AG20443 (cell line): ENCODE measurements around the gene CD52.
A peak's percentile ranks its signal among the peaks of the same experiment; 100 is the strongest.
"Not testable (repeated sequence)": the region's sequence is repeated elsewhere in the genome, so short reads cannot be mapped to it uniquely, and the experiment has no call there.

Experiments used
- DNase-seq: peaks from one replicate; pipeline ENCODE4 v3.0.0; 2012; ENCODE audit warnings: low spot score, mixed read lengths

The CD52 gene

DNA sequence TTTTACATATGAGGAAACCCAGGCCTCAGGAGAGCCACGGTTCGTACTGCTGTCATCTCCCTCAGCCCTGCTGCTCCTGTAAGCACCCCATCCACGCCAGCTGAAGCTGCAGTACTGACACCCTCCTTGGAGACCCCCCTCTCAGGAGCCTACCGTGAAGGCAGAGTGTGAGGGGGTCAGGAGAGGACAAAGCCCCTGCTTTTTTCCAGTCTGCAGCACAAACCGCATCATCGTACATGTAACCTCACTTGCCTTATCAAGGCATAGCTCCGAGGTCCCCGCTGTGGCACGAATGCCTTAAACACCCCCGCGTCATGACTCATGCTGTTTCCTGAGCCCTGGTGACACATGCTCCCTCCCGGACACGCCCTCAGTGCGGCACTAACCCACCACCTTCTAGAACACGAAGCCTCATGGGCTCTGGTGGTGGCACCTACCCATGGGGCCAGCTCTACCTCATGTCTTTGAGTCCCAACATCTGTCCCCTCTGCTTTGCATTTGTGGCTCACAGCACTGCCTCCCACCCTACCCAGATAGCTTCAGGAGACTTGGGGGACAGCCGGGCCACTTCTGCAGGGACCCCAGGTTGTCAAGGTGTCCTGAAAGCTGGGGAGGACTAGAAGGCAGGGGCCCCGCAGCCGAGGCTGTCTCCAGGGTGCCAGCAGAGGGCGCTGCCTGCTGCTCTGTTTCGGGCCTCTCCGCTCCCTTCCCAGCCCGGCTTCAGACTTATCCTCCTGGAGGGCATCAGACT lies 33.0 kb upstream of the CD52 start:
- DNase-seq, result peak; percentile 94

DNA sequence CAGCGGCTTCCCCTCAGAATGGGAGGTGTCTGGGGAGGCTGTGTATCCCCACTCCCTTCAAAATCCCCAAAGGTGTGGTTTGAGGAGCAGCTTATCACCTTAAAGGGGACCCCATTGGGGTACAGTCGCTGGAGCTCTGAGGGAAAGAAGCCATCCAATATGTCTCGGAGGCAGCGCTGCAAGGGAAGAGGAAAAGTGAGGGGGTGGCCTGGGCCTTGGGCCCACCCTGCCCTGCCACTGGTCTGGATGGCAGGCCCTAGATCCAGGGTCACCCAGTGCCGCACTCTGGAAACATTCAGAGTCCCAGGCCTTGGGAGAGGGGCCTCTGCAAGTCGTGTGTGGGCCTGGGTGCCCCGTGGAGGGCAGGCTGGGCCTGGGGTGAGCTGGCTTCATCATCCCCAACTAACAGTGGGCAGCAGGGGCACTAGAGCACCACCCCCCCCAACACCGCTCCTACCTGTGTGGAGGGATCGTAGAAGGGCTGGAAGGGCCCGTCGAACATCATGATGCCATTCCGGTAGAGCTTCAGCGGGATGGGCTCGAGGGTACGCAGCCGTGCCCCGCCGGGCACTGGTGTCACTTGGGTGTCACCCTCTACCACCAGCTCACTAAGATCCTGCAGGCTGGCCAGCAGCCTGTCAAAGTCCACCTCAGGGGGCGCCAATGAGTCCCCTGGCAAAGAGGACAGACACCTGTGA lies 32.2 kb upstream of the CD52 start:
- DNase-seq, result no peak

DNA sequence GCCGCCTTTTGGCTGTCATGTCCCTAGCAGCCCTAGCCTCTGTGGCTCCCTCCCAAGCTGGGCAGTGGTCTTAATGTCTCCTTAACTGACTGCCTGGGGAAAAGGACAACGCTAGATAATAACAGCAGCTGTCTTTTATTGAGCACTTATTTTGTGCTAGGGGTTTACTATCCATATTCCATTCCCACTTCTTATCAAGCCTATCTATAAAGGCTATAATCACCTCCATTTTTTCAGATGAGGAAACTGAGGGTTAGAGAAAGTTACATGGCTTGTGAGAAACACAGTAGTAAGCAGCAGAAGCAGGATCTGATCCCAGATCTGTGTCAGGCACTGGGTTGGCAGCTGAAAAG lies 31.7 kb upstream of the CD52 start:
- DNase-seq, result no peak

DNA sequence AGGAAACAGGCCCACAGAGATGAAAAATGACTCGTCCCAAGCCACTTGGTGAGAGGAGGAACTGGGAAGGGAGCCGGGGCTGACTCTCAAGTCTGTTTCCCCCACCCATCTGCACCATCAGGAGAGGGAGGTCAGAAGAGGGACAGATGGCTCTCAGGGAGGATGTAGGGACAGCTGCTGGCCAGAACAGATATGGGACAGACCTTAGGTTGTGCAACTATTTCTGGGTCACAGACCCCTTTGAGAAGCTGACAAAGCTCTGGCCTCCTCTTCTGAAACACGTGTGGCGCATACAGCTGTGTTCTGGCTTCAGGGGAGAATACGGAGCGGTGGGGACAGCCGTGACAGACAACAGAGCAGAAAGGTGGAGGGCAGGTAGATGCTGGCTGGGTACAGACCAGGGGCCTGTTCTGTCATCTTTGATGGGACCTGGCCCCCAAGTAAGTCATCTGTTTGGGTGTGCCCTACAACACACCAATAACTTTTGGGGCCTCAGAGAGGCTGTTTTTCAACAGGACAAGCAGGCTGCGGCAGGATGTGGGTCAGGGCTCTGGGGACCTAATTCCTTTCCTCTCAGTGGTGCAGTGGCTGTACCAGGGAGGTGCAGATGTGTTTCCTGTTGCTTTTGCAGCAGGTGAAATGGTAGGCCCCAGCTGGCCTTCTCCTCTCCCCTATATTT lies 30.6 kb upstream of the CD52 start:
- peak; percentile 45 for DNase-seq

DNA sequence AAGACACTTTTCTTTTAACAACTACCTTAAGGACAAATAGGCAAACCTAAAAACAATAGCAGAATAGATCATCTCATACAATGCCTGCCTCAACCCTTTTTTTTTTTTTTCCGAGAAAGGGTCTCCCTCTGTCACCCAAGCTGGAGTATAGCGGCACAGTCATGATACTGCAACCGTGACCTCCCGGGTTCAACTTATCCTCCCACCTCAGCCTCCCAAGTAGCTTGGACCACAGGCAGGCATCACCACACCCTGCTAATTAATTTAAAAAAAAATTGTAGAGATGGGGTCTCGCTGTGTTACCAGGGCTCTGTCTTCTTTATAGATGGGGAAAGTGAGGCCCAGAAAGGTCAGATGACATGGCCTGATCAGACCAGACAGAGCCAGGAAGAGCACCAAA lies 29.9 kb upstream of the CD52 start:
- DNase-seq, result no peak

DNA sequence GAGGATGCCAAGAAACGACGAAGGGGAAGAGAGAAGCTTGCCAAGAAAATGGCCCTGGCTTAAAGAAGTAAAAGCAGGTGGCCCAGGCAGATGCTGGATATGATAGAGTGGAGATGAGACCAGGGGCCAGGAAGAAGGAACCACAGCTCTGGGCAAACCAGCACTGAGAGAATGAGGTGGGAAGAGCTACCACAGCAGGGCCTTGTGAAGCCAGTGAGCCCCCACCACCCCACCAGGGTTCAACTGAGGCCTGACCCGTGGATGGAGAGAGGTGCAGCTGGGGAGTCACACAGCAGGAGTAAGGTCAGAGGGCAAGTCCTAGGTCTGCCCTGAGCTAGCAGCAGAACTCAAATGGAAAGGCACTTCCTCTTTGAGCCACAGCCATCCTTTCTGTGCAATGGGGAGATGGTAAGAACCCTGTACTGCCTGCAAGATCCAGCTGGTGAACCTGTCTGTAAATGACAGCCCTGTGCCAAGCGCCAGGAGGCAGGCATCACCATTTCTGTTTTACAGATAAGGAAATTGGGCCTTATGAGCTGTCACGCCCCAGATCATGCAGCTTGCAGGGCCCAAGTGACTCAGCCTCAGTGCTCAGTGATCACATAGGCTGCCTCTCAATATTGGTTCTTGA lies 29.3 kb upstream of the CD52 start:
- DNase-seq, result no peak

DNA sequence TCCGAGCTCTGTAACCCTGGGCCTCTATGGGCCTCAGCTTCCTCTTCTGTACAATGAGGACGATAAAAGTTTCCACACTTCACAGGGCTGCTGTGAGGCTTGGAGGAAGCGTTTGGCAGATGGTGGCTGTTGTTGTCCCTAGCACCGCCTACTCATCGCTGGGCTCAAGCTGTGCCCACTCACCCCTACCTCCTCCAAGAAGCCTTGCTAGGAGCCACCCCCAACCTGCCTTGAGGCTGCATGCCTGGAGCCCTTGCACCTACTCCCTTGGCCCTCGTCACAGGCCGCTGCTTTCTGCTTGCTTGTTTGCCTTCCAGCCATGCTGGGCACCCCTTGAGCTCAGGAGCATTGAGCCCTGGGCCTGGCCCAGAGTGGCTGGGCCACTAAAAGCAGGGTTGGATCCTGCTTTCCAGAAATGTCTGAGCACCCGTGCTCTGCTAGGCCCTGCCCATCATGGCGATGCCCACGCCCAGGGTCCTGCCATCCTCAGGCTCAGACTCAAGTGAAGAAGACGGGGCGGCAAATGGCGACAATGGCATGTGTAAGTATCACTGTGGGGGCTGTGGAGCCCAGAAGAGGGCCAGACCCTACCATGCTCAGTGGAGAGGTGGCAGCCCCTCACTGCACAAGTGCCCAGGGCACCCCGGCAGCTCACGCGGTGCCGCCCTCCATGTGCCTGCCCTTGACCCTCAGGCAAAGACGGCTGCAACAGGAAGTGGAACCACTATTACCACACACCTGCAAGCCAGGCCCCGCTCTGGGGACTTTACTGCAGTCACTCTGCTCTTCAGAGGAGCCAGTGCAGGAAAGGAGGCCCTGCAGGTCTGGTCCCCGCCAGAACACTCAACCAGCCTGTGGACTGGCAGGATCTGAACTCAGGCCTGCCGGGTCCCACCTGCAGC lies 28.3 kb upstream of the CD52 start:
- DNase-seq, result no peak

DNA sequence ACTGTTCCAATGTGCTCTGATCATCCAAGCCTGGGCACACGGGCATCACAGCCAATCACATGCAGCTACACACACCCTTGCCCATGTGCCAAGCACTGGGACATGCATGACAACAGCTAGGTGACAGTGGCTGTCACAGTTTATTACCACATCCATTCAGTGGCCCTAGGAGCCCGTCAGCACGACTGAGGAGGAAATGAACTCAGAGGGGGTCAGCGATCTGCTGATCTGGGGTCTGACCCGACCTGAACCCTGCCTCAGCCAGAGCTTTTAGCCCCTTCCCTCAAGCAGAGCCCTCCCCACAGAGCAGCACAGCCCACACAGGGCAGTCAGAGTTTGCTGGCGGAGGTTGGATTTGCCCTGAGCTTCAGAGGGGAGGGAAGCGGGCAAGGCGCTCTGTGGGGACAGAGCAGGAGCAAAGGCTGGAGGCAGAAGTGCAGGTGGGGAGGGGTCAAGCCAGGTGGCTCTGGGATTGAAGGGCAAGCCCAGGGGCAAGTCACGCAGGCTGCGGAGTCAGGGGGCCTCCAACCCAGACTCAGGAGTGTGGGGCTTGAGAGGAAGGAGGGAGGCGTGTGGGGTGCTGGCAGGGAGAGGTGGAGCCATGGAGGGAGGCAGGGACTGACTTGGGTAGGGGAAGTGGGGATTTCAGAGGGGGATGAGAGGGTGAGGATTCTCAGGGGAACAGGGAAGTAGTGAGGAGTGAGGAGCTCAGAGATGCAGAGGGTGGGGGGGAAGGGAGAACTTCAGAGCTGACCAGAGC lies 27.5 kb upstream of the CD52 start:
- no peak for DNase-seq

DNA sequence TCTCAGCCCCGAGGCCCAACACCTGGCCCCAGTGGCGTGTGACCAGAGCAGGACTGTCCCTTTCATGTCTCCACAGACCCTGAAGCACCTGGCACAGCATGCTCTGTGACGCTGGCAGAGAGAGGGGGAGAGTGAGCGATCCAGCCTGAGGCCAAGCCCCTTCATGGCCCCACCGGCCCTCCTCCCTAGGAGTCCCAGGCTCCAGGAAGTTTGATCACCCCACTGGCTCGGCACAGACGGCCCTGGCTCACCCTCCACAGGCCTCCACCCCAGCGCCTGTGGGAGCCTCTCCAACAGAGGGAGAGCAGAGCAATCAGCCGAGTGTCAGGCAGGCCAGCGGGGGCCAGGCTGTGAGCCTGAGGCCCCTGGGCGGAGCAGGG lies 26.9 kb upstream of the CD52 start:
- DNase-seq, result no peak

DNA sequence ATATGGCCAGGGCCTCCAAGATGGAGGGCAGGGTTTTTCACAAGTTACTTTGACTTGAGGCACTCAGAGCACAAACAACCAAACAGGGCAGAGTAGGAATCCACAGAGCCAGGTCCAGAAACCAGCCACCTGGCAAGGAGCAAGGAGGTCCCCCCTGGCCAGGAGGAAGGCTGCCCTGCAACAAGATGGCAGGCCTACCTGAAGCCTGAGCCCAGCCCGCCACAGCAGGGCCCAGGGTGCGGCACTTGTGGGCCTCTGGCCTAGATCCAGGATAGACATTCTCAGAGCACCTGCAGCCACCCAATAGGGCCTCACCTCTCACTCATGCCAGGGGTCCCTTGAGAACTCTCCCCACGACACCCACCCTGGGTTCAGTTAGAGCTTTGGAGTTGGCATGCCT lies 26.3 kb upstream of the CD52 start:
- DNase-seq, result no peak

DNA sequence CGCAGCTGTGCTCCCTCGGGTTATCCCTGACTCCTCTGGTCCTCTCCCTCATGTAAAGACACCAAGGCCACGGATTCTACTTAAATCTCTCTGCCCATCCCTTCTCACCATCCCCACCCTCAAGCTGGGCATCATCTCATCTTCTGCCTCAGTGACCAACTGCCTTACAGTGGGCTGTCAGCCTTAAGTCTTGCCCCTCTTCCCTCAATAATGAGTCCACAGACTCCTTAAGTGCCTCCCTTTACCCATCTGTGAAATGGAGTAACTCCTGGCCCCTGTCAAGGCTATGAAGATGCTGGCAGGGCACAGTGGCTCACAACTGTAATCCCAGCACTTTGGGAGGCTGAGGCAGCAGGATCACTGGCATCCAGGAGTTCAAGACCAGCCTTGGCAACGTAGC lies 25.8 kb upstream of the CD52 start:
- DNase-seq, result no peak

DNA sequence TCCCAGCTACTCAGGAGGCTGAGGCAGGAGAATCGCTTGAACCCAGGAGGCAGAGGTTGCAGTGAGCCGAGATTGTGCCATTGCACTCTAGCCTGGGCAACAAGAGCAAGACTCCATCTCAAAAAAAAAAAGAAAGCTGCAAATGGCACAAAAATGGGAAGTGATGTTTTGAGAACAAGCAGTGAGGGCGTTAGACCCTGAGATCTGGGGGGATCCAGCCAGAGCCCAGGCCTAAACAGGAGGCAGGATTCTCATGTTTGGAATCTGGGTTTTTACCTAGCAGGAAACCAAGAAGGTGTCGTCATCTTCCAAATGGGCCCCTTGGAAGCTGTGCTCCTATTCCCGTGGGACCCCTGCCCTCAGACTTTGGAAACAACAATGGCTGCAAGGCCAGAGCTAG lies 25.0 kb upstream of the CD52 start:
- DNase-seq, result not testable (repeated sequence)

DNA sequence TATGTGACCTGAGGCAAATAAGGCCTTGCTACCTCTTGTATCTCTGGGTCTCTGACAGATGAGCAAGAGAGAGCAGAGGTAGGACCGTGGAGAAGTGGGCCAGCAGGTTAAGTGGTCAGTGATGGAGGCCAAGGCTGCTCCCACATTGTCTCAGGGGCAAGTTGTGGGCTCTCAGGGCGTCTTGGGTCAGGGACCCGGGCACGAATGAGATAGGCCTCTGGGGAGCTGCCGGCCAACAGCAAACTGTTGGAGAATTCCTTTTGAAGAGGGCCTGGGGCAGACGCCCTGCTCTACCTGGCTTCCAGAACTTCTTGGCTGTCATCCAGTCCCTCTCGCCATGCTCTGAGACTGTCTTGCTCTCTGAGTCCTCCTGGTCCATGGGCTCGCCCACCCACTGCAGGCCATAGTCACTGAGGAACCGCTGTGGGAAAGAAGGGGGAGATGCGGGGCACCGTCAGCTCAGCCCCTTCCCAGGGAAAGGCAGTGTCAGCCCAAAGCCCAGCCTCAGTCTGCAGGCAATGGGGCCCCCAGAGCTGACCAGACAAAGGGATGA lies 23.8 kb upstream of the CD52 start:
- no peak for DNase-seq

DNA sequence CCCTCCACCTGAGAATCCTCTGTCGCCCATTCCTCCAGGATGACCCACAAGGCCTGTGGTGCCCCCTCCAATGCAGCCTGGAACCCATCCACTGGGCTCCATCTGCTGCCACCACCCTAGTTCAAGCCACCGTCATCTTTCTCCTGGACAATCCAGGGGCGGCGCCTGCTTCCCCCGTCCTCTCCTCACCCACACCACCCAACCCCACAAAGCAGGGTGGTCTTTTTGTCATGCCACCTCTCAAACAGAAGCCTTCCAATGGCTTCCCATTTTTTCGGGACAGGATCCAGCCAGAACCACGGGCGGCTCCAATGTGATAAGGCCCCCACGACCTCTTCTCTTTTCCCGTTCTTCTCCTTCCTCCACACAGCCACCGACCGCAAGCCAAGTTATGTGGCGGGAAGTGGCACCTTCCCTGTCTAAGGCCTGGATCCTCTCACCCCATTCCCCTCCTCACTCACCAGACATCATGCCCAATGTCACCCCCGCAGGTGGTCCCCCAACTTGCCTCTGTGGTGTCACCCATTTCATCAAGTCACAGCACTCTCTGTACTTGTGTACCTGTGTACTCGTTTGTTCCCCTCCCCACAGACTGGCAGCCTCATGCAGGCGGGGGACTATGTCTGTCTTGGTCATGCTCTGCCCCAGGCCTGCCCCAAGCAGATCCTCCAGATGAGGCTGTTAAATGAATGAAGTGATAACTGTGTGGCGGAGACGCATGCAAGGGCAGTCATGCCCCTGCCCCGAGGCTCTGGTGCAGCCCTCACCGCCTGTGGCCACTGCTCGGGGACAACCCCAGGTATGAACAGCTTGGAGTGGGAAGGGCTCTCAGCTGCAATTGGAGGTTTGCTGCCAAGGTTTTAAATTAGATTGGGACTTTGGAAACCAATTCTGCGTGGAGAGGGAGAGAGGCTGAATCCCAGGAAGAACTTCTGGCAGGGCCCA lies 22.3 kb upstream of the CD52 start:
- no peak for DNase-seq

DNA sequence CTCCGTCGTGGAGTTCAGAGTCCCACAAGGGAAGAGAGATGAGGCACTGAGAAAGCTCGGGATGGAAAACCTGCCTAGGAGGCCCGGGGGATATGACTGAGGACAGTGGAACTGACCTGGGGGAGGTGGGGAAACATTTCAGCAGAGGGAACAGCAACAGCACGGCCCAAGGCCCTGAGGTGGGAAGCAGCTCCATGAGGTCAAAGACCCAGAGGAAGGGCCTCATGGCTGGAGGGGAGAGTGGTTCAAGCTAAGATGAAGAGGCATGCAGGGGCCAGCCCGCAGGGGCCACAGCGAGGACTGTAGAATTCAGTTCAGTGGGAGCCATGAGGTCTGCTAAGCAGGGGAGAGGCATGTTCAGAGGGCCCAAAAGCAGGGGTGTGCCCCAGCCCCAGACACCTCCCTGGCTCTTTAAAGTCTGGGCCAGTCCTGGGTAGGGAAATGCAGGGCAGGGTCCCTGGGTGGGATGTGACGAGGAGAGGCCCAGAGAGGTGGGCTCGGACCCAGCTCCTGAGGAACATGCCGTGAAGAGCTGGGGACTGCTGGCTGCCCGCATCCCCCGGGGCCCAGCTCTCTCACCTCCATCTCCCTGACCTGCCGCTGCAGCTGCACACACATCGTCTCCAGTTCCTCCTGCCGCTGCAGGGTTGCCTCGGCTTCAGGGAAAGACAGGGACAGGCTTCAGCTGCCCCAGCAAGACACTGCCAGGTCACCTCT lies 21.3 kb upstream of the CD52 start:
- DNase-seq, result no peak

DNA sequence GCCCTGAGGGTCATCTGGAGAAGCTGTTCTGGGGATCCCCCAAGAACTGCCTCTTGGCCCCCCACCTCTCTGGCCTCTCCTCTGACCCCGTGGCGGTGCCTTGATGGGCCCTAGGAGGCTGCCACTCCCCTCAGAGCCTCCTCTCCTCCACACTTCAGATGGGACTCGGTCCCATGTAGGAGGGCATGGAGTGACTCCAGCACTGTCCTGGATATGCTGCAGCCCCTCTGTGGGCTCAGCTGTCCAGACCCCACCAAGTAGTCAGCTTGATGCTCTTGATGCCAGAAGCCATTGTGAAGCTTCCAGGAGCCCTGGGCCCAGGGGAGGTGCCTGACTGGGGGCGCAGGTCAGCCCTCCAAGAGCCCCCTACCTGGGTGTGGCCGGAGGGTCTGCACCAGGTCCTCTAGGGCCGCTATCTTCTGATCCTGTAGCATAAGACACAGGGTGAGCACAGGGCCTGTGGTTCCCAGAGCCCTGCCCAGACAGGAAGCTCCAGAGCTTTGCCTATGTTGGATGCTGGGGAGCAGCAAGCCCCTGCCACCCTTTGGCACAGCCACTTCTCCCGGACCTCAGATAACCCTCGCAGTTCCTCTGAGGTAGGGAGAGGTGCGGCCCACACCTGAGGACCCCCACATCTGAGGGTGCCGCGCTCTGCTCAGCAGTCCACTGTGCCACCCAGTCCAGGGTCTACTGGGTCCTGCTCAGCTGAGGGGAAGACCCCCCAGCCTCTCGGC lies 20.5 kb upstream of the CD52 start:
- DNase-seq, result no peak

DNA sequence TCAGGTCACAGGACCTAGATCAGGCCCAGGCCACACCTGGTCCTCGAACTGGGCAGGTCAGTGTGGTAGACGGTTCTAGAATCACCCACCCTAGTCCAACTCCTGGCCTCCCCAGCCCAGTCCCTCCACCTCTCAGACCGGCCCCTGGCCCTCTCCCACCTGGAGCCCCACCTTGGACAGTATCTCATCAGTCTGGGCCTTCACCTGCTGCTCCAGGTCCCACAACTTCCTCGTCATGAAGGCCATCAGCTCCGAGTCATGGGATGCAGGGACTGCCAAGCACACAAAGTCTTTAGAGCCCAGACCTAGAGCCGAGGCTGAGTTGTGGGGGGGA lies 20.0 kb upstream of the CD52 start:
- no peak for DNase-seq

DNA sequence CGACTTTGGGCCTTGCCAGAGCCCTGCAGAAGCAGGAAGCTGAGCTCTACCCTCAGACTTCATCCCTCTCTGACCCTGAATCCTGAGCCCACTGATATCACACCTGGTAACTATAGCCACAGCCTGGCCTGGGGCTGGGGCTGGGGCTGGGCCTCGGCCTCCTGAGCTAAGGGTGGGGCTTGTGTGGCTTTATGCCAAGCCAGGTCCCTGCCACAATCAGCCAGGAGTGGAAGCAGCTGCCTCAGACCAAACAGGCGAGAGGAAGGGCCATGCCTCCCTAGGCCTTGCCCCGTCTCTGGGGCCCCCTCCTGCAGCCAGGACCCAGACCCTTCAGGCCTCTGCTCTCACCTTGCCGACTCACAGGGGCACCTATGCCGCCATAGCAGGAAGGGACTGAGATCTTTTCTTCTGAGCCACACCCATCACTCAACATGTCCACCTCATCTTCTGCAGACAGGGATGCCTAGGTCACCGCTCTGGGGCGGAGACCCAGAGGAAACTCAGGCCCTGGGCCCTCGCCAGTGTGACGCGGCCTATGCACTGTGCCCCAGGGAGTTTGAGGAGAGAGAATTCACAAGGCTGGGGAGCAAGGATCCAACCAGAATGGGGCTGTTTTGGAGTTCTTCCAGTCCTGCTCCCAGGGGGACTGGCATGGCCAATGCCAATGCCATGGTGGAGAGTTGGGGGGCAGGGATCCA lies 17.0 kb upstream of the CD52 start:
- DNase-seq, result no peak
